ENCODE results near the gene APOH.

Gene APOH

GRCh38 chr17:66200685-66201092, 28.5 kb downstream of the APOH start:
- in situ Hi-C loops (cut with HindIII; ENCODE audit: low pct_ligation_motif_present, low sequenced_read_pairs), result no loop called here
- H3K27me3 ChIP-seq (replicated peaks), result no peaks in the 10 kb centered on the region
- peak; percentile 81 for TF ChIP-seq CTCF (IDR thresholded peaks at IDR 0.05; ENCODE audit: low read depth, low read length, missing control alignments)
- DNase-seq, result peak; percentile 76
- no peaks in the 10 kb centered on the region for H3K36me3 ChIP-seq (replicated peaks)
- H3K27ac ChIP-seq, result no peak overlapping the region
- H3K4me3 ChIP-seq (ENCODE audit: low read depth, low read length), result no peak overlapping the region

- no peaks in the 10 kb centered on the region for H3K27me3 ChIP-seq (replicated peaks)
- in situ Hi-C loops (cut with HindIII; ENCODE audit: low pct_ligation_motif_present, low sequenced_read_pairs), result no loop called here
- DNase-seq, result no peak
- TF ChIP-seq CTCF (IDR thresholded peaks at IDR 0.05; ENCODE audit: low read depth, low read length, missing control alignments), result no peak
- H3K36me3 ChIP-seq (replicated peaks), result no peaks in the 10 kb centered on the region
- no peak overlapping the region for H3K4me3 ChIP-seq (ENCODE audit: low read depth, low read length)
- H3K27ac ChIP-seq, result no peak overlapping the region
These were observed 31.0 kb downstream of the APOH start for GRCh38 chr17:66198242-66198641.

GRCh38 chr17:66192378-66192687, 36.9 kb downstream of the APOH start:
- H3K4me3 ChIP-seq (ENCODE audit: low read depth, low read length), result peak overlapping the region; percentile 70
- in situ Hi-C loops (cut with HindIII; ENCODE audit: low pct_ligation_motif_present, low sequenced_read_pairs), result no loop called here
- DNase-seq, result no peak
- H3K36me3 ChIP-seq (replicated peaks), result no peaks in the 10 kb centered on the region
- H3K27ac ChIP-seq, result no peak overlapping the region
- H3K27me3 ChIP-seq (replicated peaks), result no peaks in the 10 kb centered on the region
- no peak for TF ChIP-seq CTCF (IDR thresholded peaks at IDR 0.05; ENCODE audit: low read depth, low read length, missing control alignments)

GRCh38 chr17:66191593-66192377, 37.4 kb downstream of the APOH start, which contains the start of gene CEP112:
CEP112 (minus strand) TSS chr17:66192133.
- in situ Hi-C loops (cut with HindIII; ENCODE audit: low pct_ligation_motif_present, low sequenced_read_pairs), result no loop called here
- no peaks in the 10 kb centered on the region for H3K36me3 ChIP-seq (replicated peaks)
- peak within 1 kb of the TSS; percentile 70 for H3K4me3 ChIP-seq (ENCODE audit: low read depth, low read length)
- no peak for TF ChIP-seq CTCF (IDR thresholded peaks at IDR 0.05; ENCODE audit: low read depth, low read length, missing control alignments)
- H3K27ac ChIP-seq, result peak within 1 kb of the TSS; percentile 8
- DNase-seq, result peak; percentile 45
- no peaks in the 10 kb centered on the region for H3K27me3 ChIP-seq (replicated peaks)

GRCh38 chr17:66190738-66191592, 38.2 kb downstream of the APOH start:
- H3K27me3 ChIP-seq (replicated peaks), result no peaks in the 10 kb centered on the region
- in situ Hi-C loops (cut with HindIII; ENCODE audit: low pct_ligation_motif_present, low sequenced_read_pairs), result no loop called here
- TF ChIP-seq CTCF (IDR thresholded peaks at IDR 0.05; ENCODE audit: low read depth, low read length, missing control alignments), result no peak
- H3K27ac ChIP-seq, result peak overlapping the region; percentile 8
- no peaks in the 10 kb centered on the region for H3K36me3 ChIP-seq (replicated peaks)
- H3K4me3 ChIP-seq (ENCODE audit: low read depth, low read length), result peak overlapping the region; percentile 70
- DNase-seq, result peak; percentile 11

All from brain microvascular endothelial cell (primary cell).